Neutrophil (primary cell): ENCODE results near the gene PLCL1.

Experiments used
- H3K27ac ChIP-seq: fragments of 200-600 bp; sonication (generic); 2 replicates; pipeline ENCODE4 v1.5.1; 2016; ENCODE audit warnings: mild to moderate bottlenecking, moderate library complexity
- H3K27me3 ChIP-seq: fragments of 200-600 bp; sonication (generic); 2 replicates; pipeline ENCODE4 v1.6.0; 2016; ENCODE audit warnings: mild to moderate bottlenecking
- H3K36me3 ChIP-seq: fragments of 200-600 bp; sonication (generic); 2 replicates; pipeline ENCODE4 v1.5.1; 2017
- H3K4me1 ChIP-seq, 2 experiments: fragments of 200-600 bp in 1 of 2; sonication (generic) in 1 of 2; 1 replicate in 1 of 2; 2 replicates in 1 of 2; pipeline versions ENCODE4 v1.5.1 to v1.6.1; 2013 to 2016; ENCODE audit warnings: low read depth in 1 of 2, low read length in 1 of 2, mild to moderate bottlenecking in 1 of 2, moderate library complexity in 1 of 2; ENCODE audit not compliant: control insufficient read depth in 1 of 2, insufficient read depth in 1 of 2
- H3K4me3 ChIP-seq, 2 experiments: fragments of 200-600 bp in 1 of 2; sonication (generic) in 1 of 2; 1 replicate in 1 of 2; 2 replicates in 1 of 2; pipeline ENCODE4 v1.5.1; 2013 to 2016; ENCODE audit warnings: low read depth in 1 of 2, low read length in 1 of 2, mild to moderate bottlenecking in 1 of 2, moderate library complexity in 1 of 2
- H3K9me3 ChIP-seq: fragments of 200-600 bp; sonication (generic); 2 replicates; pipeline ENCODE4 v1.5.1; 2016
- CTCF ChIP-seq: fragments of 200-600 bp; sonication (generic); IDR thresholded peaks from 2 replicates; pipeline ENCODE4 v1.5.1; 2016; ENCODE audit warnings: antibody characterized with exemption

The PLCL1 gene

DNA sequence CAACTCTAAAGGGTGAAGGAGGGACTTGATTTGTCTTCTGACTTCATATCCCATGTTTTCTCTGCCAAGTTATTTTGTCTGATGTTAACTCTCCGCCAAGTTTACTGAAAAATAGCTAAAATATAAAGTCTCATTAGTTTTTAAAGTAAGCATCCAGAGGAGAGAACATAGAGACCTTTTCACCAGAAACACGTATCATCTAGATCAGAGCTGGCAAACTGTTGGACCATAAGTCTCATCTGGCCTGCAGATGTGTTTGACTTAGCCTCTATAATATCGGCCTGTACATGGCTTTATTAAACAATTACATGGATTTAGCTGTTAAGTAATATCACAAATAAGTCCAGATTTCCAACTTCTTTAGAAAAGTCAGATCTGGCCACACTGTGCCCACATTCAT is 182.6 kb downstream of the PLCL1 start:
- Histone ChIP-seq H3K27ac (no peak overlapping the region), H3K4me1 (no peaks in the 10 kb centered on the region), H3K4me3 (no peak overlapping the region), H3K27me3 (no peaks in the 10 kb centered on the region), H3K36me3 (no peaks in the 10 kb centered on the region), H3K9me3 (no peaks in the 10 kb centered on the region)
- TF ChIP-seq CTCF, result no peak

DNA sequence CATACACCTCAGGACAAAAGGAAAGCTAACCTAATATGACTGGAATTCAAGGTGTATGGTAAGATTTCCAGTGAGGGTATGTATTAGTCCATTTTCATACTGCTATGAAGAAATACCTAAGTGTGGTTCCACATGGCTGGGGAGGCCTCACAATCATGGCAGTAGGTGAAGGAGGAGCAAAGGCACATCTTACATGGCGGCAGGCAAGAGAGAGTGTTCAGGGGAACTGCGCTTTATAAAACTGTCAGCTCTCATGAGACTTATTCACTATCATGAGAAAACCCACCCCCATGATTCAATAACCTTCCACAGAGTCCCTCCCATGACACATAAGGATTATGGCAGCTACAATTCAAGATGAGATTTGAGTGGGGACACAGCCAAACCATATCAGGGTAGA is 186.0 kb downstream of the PLCL1 start:
- Histone ChIP-seq H3K4me1 (no peaks in the 10 kb centered on the region), H3K9me3 (no peaks in the 10 kb centered on the region), H3K4me3 (no peak overlapping the region), H3K36me3 (no peaks in the 10 kb centered on the region), H3K27me3 (no peaks in the 10 kb centered on the region), H3K27ac (no peak overlapping the region)
- no peak for TF ChIP-seq CTCF

DNA sequence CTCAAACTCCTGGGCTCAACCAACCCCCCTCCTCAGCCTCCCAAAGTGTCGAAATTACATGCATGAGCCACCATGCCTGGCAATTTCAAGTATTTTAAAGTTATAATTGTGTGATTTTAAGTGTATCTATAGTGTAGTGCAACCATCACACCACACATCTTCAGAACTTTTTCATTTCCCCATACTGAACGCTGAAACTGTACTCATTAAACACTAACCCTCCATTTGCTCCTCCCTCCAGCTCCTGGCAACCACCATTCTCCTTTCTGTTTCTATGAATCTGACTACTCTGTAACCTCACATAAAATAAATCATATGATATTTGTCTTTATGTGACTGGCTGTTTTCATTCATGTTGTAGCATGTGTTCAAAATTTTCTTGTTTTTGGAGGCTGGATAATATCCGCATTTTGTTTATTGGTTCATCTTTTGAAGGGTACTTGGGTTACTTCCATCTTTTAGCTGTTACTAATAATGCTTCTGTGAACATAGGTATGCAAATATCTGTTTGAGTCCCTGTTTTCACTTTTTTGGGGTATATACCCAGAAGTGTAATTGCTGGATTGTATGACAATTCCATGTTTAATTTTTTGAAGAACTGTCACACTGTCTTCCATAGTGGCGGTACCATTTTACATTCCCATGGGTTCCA is 188.2 kb downstream of the PLCL1 start:
- Histone ChIP-seq H3K9me3 (no peaks in the 10 kb centered on the region), H3K4me1 (no peaks in the 10 kb centered on the region), H3K27ac (no peak overlapping the region), H3K36me3 (no peaks in the 10 kb centered on the region), H3K4me3 (no peak overlapping the region), H3K27me3 (no peaks in the 10 kb centered on the region)
- TF ChIP-seq CTCF, result no peak

- no peaks in the 10 kb centered on the region for H3K27me3 ChIP-seq
Observed at GRCh38 chr2:197993363-197993762, 189.0 kb downstream of the PLCL1 start.

DNA sequence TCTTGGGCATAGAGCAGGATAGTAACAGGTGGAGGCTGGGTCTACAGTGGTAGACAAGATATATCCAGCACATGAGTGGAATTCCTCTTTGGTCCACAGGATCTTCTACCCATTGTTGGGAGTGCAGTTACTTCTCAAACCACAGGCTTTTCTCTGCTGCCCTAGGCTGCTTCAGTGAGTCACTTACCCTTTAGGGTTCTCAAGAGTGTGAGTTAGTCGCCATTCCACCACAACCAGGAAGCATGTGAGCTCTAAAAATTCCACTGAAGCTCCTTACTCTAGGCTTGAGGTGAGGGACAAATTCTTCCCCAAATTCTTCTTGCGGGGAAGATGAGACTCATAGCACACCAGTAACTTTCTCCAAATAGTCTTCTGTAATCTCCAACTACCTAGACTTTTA is 189.4 kb downstream of the PLCL1 start:
- Histone ChIP-seq H3K27ac (no peak overlapping the region), H3K9me3 (no peaks in the 10 kb centered on the region), H3K27me3 (no peaks in the 10 kb centered on the region), H3K4me1 (no peaks in the 10 kb centered on the region), H3K36me3 (no peaks in the 10 kb centered on the region), H3K4me3 (no peak overlapping the region)
- no peak for TF ChIP-seq CTCF

More at GRCh38 chr2:197993363-197993762, 189.0 kb downstream of the PLCL1 start:
- Histone ChIP-seq H3K27ac (no peak overlapping the region), H3K4me1 (no peaks in the 10 kb centered on the region), H3K4me3 (no peak overlapping the region), H3K9me3 (no peaks in the 10 kb centered on the region), H3K36me3 (no peaks in the 10 kb centered on the region)
- no peak for TF ChIP-seq CTCF
